Effector memory CD4-positive, alpha-beta T cell (primary cell): ENCODE data around the gene RPL13.
A peak's percentile ranks its signal among the peaks of the same experiment; 100 is the strongest.
"Not testable (repeated sequence)": the region's sequence is repeated elsewhere in the genome, so short reads cannot be mapped to it uniquely, and the experiment has no call there.

Experiments used
- DNase-seq, 3 donors: peaks; one replicate each; pipeline ENCODE4 v3.0.0-alpha.2; 2020
- H3K27ac ChIP-seq: 2 replicates; pipeline ENCODE4 v1.7.0; 2013; ENCODE audit warnings: mild to moderate bottlenecking, low read length, moderate library complexity; ENCODE audit not compliant: insufficient read depth, poor library complexity, severe bottlenecking
- H3K27me3 ChIP-seq: replicated peaks from 2 replicates; pipeline ENCODE4 v1.7.0; 2013; ENCODE audit warnings: mild to moderate bottlenecking, low read length; ENCODE audit not compliant: insufficient read depth, control insufficient read depth, poor library complexity, severe bottlenecking
- H3K36me3 ChIP-seq: 2 replicates; pipeline ENCODE4 v1.7.0; 2013; ENCODE audit warnings: mild to moderate bottlenecking, low read length, moderate library complexity; ENCODE audit not compliant: control insufficient read depth, insufficient read depth
- H3K4me1 ChIP-seq: 2 replicates; pipeline ENCODE4 v1.7.0; 2013; ENCODE audit warnings: low read length, mild to moderate bottlenecking; ENCODE audit not compliant: control insufficient read depth, insufficient read depth, poor library complexity, severe bottlenecking
- H3K4me3 ChIP-seq: 2 replicates; pipeline ENCODE4 v1.7.0; 2013; ENCODE audit warnings: low read length, low read depth, mild to moderate bottlenecking; ENCODE audit not compliant: insufficient read depth, poor library complexity, severe bottlenecking
- H3K9me3 ChIP-seq: 2 replicates; pipeline ENCODE4 v1.7.0; 2013; ENCODE audit warnings: mild to moderate bottlenecking, low read length, moderate library complexity; ENCODE audit not compliant: control insufficient read depth

RPL13 gene

GRCh38 chr16:89569506-89570341 is 9.2 kb downstream of the RPL13 start:
- Histone ChIP-seq H3K4me1 (peaks cover 22% of the 10 kb centered on the region), H3K4me3 (no peak overlapping the region), H3K27ac (no peak overlapping the region), H3K27me3 (peaks cover 9% of the 10 kb centered on the region), H3K9me3 (no peaks in the 10 kb centered on the region), H3K36me3 (no peaks in the 10 kb centered on the region)
- DNase-seq: no peak

- Histone ChIP-seq H3K27ac (no peak overlapping the region), H3K27me3 (peaks cover 13% of the 10 kb centered on the region), H3K9me3 (no peaks in the 10 kb centered on the region), H3K36me3 (no peaks in the 10 kb centered on the region), H3K4me1 (peaks cover 21% of the 10 kb centered on the region), H3K4me3 (no peak overlapping the region)
- DNase-seq: no peak
Observed at GRCh38 chr16:89570342-89570923, 10.0 kb downstream of the RPL13 start.

GRCh38 chr16:89570983-89571598 is 10.6 kb downstream of the RPL13 start:
- not testable (repeated sequence) for H3K4me3 ChIP-seq, H3K36me3 ChIP-seq, H3K9me3 ChIP-seq, H3K27ac ChIP-seq, DNase-seq
- Histone ChIP-seq H3K4me1 (peaks cover 18% of the 10 kb centered on the region), H3K27me3 (peaks cover 13% of the 10 kb centered on the region)

GRCh38 chr16:89571636-89572035 is 11.2 kb downstream of the RPL13 start:
- DNase-seq: no peak
- peaks cover 19% of the 10 kb centered on the region for H3K4me1 ChIP-seq
- no peak overlapping the region for H3K4me3 ChIP-seq
- H3K9me3 ChIP-seq: no peaks in the 10 kb centered on the region
- no peak overlapping the region for H3K27ac ChIP-seq
- peaks cover 13% of the 10 kb centered on the region for H3K27me3 ChIP-seq
- H3K36me3 ChIP-seq: no peaks in the 10 kb centered on the region

GRCh38 chr16:89572073-89572484 is 11.6 kb downstream of the RPL13 start:
- Histone ChIP-seq H3K4me3 (no peak overlapping the region), H3K27me3 (peaks cover 13% of the 10 kb centered on the region), H3K27ac (no peak overlapping the region), H3K9me3 (no peaks in the 10 kb centered on the region), H3K4me1 (peaks cover 19% of the 10 kb centered on the region), H3K36me3 (no peaks in the 10 kb centered on the region)
- DNase-seq: no peak

GRCh38 chr16:89572485-89573205 is 12.2 kb downstream of the RPL13 start:
- DNase-seq: no peak
- Histone ChIP-seq H3K4me3 (no peak overlapping the region), H3K27me3 (peaks cover 13% of the 10 kb centered on the region), H3K36me3 (no peaks in the 10 kb centered on the region), H3K9me3 (no peaks in the 10 kb centered on the region), H3K4me1 (peaks cover 19% of the 10 kb centered on the region), H3K27ac (no peak overlapping the region)

- no peaks in the 10 kb centered on the region for H3K9me3 ChIP-seq
- DNase-seq: no peak
- H3K27me3 ChIP-seq: peaks cover 13% of the 10 kb centered on the region
- H3K4me3 ChIP-seq: peak overlapping the region; percentile 55
- H3K36me3 ChIP-seq: no peaks in the 10 kb centered on the region
- H3K27ac ChIP-seq: no peak overlapping the region
- H3K4me1 ChIP-seq: peaks cover 19% of the 10 kb centered on the region
Observed at GRCh38 chr16:89573826-89574680, 13.6 kb downstream of the RPL13 start.

GRCh38 chr16:89574681-89575246 is 14.3 kb downstream of the RPL13 start:
- H3K4me3 ChIP-seq: peak overlapping the region; percentile 55
- H3K36me3 ChIP-seq: no peaks in the 10 kb centered on the region
- peaks cover 13% of the 10 kb centered on the region for H3K27me3 ChIP-seq
- H3K27ac ChIP-seq: no peak overlapping the region
- H3K9me3 ChIP-seq: no peaks in the 10 kb centered on the region
- H3K4me1 ChIP-seq: peaks cover 19% of the 10 kb centered on the region
- DNase-seq: peak in 2 of 3 donors; percentile 38 to 47
